Stimulated activated CD4-positive, alpha-beta T cell treated with anti-CD3 and anti-CD28 coated beads, Interleukin-4, amount 100 ng/mL, for 4 hours (primary cell): ENCODE data around the gene KCNIP4.
A peak's percentile ranks its signal among the peaks of the same experiment; 100 is the strongest.

Experiments used
- DNase-seq, 2 experiments: peaks; one replicate each; pipeline ENCODE4 v3.0.0-alpha.2; 2020

Gene KCNIP4

GRCh38 chr4:20700007-20700761 lies 1248.4 kb downstream of the KCNIP4 start, which contains the start of gene PACRGL:
Gene PACRGL, plus strand, starts transcription at chr4:20700458. Its CDS starts 4,024 bp downstream, at chr4:20704482.
- peak; percentile 92 to 93 for DNase-seq

GRCh38 chr4:20698820-20699219 lies 1249.8 kb downstream of the KCNIP4 start:
- DNase-seq = no peak

- no peak for DNase-seq
Observed at GRCh38 chr4:20698382-20698781, 1250.2 kb downstream of the KCNIP4 start.

GRCh38 chr4:20696815-20697214 lies 1251.8 kb downstream of the KCNIP4 start:
- DNase-seq = no peak

GRCh38 chr4:20687864-20688263 lies 1260.7 kb downstream of the KCNIP4 start:
- no peak for DNase-seq

- no peak for DNase-seq
Observed at GRCh38 chr4:20684852-20685763, 1263.5 kb downstream of the KCNIP4 start.

GRCh38 chr4:20683766-20684165 lies 1264.8 kb downstream of the KCNIP4 start:
- DNase-seq = no peak

GRCh38 chr4:20682853-20683252 lies 1265.7 kb downstream of the KCNIP4 start:
- no peak for DNase-seq

- no peak for DNase-seq
Observed at GRCh38 chr4:20681271-20681670, 1267.3 kb downstream of the KCNIP4 start.

- DNase-seq = no peak
Observed at GRCh38 chr4:20680736-20681135, 1267.8 kb downstream of the KCNIP4 start.

- no peak for DNase-seq
Observed at GRCh38 chr4:20679951-20680350, 1268.6 kb downstream of the KCNIP4 start.
